NCI-H2227 (cell line): ENCODE measurements around the gene SVIL.
"Not testable (repeated sequence)": the region's sequence is repeated elsewhere in the genome, so short reads cannot be mapped to it uniquely, and the experiment has no call there.

Experiments
- DNase-seq: peaks from one replicate; lab custom pipeline; 2025; ENCODE audit not compliant: unreplicated experiment; lab: John Stamatoyannopoulos, UW

The SVIL gene

DNA sequence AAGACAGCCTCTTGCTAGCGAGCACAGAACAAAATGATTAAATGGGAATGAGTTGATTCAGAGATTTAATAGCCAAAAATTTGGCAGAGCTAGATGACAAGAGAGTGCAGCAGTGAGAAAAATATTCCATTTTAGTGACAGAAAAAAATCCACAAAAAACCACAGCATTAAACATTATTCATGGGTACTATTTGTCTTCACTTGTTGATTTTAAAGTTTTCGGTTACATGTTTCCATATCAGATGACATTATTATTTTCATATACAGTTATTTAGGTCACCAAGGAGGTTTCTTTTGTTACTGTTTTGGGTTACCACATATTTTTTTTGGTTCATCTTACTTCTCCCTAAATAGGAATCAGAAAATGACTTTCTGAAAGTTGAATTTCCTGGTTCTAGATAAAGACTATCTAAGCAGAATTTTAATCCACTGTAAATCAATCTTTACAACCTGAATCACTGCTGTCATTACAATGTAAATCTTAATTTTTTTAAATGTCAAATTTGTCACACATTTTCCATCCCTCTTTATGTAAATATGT lies 87.9 kb downstream of the SVIL start:
- no peak for DNase-seq

DNA sequence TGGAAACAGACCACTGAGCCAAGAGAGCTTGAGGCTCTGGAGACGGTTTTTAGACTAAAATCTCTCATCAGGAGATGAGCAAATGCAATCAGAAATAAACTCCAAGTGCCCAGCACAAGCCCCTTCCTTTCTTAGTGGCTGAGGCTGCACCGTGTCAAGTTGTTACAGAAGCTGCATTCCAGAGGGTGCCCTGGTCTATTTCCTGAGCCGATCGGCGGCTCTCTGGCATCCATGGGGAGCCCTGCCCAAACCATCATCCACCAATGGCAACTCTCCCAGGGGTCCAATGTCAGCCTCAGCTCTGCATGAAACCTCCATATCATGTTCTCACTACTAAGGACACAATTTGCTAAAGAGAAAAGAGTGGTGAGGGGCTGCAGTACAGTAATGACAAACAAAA lies 89.6 kb downstream of the SVIL start:
- DNase-seq = no peak

DNA sequence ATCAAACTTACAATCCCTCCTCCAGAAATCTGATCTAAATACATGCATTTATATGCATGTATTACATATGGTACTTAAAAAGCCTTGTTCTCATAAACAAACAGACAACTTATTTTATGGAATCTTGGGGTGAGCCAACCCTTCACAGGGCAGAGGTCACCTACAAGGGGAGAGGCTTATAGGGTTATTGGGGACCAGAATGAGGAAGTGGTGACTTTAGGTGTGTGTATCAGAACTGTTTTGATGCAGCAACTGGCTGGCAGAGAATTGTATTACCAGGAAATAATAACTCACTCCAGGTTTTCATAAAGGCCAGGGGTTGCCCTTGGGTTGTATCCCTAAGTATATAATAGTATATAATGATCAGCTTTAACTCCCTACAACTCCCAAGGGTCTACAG lies 91.1 kb downstream of the SVIL start:
- peak; percentile 3 for DNase-seq

DNA sequence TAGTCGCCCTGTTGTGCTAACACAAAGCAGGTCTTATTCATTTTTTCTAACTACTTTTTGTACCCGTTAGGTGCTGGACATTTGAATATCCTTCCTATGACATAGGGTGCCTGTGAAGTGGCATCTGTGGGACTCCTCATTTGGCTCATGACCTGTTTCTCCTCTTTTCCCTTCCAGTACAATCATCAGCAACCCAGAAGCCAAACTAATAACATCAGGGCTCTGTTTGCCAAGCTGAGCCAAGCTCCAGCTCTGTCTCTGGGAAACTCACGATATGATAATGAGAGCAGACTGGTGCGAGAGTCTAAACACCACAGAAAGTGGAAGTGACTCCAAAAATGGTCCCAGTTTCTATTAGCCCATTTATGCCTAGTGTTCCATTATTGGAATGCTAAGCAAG lies 92.0 kb downstream of the SVIL start:
- DNase-seq = no peak

DNA sequence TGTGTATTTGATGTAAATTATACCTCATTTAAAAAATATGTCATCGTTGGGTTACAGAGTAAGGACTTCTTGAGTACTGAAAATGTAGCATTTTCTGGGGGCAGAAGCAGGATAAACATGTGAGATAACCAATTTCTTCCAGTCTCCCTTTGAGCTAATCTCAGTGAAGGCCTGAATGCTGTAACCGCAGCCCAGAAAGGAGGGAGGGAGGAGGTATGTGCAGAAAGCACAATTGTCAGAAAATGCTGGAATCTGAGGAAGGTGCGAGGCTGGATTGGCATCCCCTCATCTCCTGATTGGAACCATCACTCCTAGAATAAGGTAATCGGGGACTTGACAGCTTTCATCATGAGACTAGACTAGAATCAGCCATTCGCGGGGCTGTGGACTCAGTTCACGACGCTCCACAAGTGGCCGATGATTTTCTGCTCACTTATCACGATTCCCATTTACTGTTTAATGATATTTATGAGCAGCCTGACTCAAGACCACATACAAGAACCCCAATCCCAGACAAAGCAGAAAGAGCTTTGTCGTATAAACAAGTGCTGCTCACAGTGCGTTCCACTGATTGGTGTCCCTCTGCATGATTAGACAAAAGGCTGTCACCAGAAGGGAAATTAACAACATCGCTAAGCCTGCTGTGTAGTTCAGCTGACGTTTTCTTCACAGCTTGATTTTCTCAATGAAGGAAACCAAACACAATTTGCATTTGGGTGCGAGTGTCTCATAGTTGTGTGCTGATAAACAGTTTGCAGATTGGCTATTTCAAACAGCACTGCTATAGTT lies 93.2 kb downstream of the SVIL start:
- no peak for DNase-seq

DNA sequence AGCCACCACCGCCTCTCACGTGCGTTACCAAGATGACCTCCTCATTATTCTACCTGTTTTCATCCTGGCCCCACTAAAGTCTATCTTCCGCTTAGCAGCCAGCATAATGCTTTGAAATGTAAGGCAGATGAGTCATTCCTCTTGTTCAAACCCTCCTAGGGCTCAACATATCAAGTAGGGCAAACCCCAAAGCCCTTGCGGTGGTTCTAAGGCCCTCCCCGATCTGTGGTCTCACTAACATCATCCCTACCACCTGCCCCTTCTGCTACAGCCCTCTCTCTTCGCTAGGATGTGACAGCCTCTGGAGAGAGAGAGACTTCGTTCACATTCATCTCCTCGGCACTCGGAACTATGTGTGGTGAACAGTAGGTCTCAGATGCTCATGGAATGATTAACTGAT lies 94.8 kb downstream of the SVIL start:
- no peak for DNase-seq

DNA sequence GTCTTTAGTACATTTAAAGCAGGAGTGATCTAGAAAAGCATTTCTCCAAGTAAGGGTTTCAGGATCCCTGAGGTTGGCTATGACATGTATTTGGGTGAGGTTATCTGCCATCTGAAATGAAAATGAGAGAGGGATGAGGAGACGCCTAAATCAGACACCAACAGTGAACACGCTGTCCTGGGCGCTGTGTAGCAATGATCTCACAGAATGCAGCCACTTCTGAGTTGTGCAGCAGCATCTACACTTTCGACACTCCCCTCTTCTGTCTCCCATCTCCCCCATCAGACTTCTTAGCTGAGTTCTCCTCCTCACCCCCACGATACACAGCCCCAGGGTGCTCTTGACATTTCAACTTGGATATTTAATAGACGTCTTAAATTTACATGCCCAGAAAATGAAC lies 95.4 kb downstream of the SVIL start:
- no peak for DNase-seq

DNA sequence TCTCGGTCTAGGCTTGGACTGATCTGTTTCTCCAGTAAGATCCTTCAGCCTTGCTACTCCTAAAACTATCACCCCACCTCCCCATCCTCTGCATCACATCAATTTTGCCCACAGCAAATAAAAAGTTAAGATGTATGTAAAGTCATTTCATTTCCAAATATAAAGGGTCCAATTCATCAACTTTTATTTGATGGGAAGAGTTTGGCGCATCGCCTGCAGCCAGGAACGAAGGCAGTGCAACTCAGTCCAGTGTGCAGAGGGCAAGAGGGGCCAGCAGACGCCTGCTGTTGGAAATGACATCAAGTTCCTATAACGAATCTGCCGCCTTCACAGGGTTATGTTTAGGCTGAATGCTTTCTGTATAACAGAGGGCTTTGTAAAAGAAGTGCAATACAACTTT lies 97.0 kb downstream of the SVIL start:
- no peak for DNase-seq

DNA sequence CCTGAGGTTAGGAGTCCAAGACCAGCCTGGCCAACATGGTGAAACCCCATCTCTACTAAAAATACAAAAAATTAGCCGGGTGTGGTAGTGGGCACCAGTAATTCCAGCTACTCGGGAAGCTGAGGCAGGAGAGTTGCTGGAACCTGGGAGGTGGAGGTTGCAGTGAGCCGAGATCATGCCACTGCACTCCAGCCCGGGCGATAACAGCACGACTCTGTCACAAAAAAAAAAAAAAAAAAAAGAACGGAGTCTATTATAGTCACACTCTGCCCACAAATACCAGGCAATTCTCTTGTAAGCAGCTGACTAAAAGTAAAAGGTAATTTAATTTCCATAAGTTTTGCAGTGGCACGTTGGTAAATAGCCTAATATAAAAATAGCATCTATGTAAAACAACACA lies 98.1 kb downstream of the SVIL start:
- not testable (repeated sequence) for DNase-seq

DNA sequence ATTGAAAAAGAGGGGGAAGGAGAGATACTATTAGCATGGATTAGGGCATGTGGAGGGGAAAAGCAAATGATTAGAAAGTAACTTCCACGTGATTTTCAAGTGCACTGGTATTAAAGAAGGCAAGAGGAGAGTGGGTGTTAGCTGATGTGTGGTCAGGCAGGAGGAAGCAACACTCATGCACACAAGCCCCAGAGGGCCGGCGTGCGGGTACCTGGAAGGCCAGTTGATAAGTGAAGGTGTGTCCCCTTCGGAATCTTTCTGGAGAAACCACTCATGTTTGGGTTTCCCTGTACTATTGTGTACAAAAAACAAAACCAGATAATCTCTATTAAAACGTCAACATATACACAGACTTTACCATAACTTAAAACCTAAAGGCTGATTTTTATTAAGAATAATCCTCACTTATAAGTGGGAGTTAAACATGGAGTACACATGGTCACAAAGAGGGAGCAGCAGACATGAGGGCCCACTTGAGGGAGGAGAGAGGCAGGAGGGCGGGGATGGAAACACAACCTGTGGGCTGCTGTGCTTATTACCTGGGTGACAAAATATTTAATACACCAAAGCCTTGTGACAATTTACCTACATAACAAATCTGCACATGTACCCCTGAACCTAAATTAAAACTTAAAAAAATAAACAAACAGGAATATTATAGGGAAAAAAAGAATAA lies 98.9 kb downstream of the SVIL start:
- no peak for DNase-seq

DNA sequence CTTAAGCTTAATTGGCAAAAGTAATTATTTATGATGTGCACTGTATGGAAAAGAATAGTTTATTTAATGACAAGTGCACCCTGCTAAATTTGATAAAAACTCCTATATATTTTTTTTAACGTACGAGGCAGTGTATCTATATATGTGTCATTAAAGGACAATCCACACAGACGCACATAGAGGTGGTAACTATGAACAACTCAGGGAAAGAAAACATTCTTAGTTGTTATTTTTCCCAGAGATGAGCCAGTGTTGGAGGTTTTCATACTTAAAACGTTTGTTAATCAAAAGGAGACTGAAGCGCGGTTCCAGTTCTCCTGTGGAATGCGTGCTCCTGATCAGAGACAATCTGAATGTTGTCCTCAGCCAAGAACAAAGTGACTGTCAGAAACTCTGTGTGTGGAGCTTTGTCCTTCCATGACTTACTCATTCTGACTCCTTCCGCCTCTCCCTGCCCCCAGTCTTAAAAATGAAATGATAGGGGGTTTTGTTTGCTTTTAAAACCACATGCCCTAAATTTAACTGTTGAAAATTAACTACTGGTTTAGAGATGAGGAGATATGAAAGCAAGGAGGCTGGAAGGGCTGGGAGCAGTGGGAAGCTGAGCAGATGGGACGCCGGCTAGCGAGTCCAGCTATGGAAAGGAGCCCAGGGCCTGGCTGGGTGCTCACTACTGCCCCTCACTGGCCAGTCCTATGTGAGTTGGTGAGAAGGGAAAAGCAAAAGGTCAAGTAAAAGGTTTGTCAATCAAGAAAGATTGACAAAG lies 99.6 kb downstream of the SVIL start:
- peak; percentile 14 for DNase-seq

DNA sequence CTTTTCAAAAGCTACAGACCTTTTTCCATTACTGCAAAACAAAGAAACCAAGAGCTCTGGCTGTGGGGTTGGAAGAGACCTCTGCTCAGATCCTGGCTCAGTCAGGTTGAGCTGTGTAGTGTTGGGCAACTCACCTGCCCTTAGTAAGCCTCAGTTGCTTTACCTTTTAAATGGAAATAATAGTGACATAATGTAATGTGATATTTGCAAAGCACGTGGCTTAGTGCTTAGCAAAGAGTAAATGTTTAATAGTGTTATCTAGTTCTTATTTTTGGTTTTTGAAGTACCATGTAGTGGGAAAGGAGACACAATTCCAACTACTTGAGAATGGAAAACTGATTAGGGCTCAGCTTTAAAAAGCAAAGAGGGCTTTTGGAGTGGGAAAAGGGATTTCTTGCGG lies 100.2 kb downstream of the SVIL start:
- DNase-seq = no peak

DNA sequence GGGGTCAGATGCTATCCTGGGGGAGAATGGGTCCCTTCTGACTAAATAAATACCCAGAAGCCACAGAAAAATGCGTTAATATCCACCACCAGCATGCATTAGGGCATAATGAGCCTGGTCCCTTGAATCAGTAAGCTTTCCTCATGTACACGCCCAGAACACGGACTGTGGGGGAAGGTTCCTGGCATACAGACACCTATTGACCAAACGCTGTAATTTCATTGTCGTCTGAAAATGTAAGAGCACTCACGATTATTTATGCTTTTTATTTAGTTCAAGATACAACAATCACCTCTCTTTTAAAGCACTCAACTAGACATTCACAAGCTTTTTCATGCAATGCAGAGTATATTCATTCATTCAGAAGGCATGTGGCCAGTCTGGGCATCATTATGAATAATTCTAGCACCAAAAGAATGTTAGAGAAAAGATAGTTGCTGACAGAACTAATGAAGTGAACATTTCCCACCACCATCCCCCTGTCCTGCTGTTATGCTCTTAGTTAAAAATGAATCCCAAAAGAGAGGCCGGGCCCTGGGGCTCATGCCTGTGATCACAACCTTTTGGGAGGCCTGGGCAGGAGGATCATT lies 101.0 kb downstream of the SVIL start:
- DNase-seq = peak; percentile 2

DNA sequence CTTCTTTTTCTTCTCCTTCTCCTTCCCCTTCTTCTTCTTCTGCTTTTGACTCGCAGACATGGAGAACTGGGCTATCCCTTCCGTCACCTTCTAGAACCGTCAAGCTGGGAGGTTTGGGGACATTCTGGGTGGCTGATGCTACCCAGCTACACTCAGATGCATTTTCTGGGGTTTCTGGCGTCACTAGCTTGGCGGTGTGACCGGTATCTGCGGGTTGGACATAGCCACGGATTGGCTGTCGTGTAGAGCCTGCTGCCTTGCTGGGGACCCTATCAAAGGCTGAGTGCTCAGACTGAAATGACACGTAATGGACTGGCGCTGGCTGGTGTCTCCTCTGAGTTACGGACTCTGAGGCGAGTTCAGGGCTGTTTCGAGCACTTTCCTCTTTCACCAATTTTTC lies 101.7 kb downstream of the SVIL start:
- no peak for DNase-seq

DNA sequence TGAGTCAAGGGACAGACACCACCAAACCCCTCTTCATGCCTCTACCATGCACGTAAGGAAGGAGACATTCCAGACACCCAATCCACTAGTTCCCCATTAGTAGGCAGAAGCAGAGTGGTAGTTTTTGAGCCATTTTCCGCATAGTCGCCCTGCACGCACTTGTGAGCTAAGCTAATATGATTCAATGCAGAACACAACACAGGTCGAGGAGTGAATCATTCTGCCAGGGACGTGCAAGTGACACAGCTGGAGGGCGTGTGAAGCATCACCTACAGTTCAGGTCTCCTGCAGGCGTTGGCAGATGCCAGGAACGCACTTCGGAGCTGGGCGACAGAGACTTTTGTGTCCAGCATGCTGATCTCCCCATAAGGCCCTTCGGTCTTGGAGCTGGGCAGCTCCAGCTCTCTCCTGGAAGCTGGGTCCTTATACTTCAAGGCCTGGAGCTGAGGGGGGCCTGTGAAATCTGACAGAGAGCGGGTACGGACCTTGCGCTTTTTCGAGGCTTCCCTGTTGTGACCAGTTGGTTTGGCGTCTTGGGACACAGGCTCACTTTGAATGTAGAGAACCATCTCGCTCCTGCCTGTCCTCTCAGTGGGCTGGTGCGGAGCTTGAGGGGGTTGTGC lies 102.4 kb downstream of the SVIL start:
- DNase-seq = no peak

DNA sequence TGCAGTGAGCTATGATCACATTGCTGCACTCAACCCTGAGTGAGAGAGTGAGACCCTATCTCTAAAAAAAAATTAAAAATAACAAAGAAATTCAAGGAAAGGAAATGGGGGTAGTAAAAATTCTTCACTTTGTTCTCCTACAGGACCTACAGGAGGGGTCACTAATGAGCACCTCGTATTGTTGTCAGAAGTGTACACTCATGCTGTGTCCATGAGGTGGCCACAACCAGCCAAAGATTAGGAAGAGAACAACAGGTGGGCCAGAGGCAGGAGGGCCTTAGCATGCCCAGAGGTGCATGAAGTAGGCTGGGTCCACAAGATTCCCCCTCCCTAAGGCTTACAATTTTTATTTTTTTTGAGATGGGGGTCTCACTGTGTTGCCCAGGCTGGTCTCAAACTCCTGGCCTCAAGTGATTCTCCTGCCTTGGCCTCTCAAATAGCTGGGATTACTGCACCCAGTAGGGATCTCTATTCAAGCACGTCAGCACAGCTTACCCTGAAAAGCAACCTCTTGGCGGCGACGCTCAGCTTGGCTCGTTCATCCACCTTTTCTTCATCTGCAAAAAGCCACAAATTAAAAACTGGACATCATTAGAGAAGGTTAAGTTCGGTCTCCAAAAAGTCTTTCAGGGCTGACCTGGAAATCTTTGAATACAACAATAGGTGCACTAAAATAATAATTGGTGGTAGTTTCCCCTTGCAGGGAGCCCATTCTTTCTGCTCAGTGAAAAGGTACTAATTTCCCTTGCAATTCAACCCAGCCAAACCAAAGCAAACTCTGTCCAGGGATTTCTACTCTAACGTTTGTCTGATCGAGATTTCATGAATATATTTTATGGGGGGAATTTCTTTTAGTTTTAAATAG lies 104.4 kb downstream of the SVIL start:
- DNase-seq = peak; percentile 1

DNA sequence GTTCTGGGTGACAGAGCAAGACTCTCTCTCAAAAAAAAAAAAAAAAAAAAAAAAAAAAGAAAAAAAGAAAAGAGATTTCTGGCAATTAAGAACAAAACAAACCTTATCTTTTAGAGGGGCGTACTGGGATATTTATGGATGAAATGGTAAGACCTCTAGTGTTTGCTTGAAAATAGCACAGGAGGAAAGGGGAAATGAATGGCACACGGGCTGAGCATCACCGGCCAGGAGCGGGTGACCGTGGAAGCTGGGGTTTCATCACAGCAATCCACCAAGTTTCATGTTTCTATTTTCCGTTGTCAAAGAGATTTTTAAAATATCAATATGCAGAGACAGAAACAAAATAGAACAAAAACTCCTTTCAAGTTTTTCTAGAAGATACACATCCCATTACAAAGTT lies 105.6 kb downstream of the SVIL start:
- no peak for DNase-seq

DNA sequence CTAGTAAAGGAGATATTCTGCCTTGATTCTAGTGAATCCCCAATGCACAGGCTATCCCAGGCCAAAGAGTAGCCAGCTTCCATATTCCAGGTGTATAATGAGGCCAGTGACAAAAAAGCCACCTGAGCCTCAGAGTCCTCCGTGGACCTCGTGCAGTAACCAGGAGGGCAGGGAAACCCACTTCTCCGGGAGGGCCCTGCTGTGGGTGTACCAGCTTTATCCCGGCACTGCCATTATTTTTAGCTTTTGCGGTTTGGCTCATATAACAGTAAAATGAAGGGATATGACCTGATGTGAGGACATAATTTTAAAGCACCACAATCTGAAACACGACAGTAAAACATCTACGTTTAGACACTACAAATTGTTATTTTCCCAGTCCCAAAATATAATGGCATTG lies 109.0 kb downstream of the SVIL start:
- no peak for DNase-seq

DNA sequence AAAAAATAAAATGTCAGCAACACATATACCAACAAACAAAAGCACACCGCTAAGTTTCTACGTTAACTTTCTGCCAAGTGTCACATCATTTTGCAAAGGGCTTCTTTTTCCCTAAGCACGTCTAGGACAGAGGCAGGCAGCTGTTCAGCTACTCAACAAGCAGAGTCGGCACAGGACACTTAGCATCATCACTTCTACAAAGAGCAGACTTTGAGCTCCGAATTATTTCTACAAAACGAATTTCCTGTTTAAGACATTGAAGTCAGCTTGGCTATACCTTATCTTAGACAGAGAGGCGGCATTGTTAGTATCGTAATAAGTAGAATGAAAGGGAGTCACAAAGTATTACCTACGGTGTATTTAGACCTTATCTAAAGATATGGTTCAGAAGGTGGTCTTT lies 110.1 kb downstream of the SVIL start:
- no peak for DNase-seq

DNA sequence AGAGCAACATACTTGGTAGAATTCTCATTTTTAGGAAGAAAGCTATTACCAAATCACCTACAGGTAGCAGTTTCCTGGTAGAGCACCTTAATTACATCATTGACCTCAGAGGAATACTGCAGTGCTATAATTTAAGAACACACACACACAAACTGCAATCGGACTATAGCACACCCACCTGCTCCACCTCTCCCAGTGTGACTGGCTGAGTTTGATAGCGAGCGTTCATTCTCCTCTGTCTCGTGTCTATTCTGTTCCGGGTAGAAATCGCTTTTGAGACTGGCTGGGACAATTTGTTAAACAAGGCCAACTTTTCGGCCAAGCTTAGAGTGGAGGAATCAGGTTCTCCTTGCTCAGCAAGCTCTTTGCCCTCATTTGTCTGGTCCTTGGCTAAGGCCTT lies 110.5 kb downstream of the SVIL start:
- no peak for DNase-seq
